ENCODE data around the gene CKM. TPM values are rescaled to one million over a fixed set of nuclear protein-coding genes. Genes with fewer than 3 reads are reported as not detected.

The CKM gene
- total RNA-seq, 1 donor, result 0.43 TPM

GRCh38 chr19:45306518-45307027 lies 16.1 kb downstream of the CKM start:
- no peak overlapping the region for H3K4me3 ChIP-seq (ENCODE audit: low read depth, low read length)
- TF ChIP-seq CTCF (IDR thresholded peaks at IDR 0.05; ENCODE audit: insufficient read depth, low read depth, low read length), result no peak
- no peak for DNase-seq (ENCODE audit: low read depth)

GRCh38 chr19:45306040-45306439 lies 16.6 kb downstream of the CKM start:
- DNase-seq (ENCODE audit: low read depth), result no peak
- no peak for TF ChIP-seq CTCF (IDR thresholded peaks at IDR 0.05; ENCODE audit: insufficient read depth, low read depth, low read length)
- H3K4me3 ChIP-seq (ENCODE audit: low read depth, low read length), result no peak overlapping the region

GRCh38 chr19:45305421-45305820 lies 17.3 kb downstream of the CKM start:
- no peak for TF ChIP-seq CTCF (IDR thresholded peaks at IDR 0.05; ENCODE audit: insufficient read depth, low read depth, low read length)
- peak; percentile 24 for DNase-seq (ENCODE audit: low read depth)
- no peak overlapping the region for H3K4me3 ChIP-seq (ENCODE audit: low read depth, low read length)

- H3K4me3 ChIP-seq (ENCODE audit: low read depth, low read length), result no peak overlapping the region
- DNase-seq (ENCODE audit: low read depth), result no peak
- no peak for TF ChIP-seq CTCF (IDR thresholded peaks at IDR 0.05; ENCODE audit: insufficient read depth, low read depth, low read length)
These were observed 17.7 kb downstream of the CKM start for GRCh38 chr19:45305007-45305406.

GRCh38 chr19:45304141-45304926 lies 18.3 kb downstream of the CKM start:
- no peak for DNase-seq (ENCODE audit: low read depth)
- TF ChIP-seq CTCF (IDR thresholded peaks at IDR 0.05; ENCODE audit: insufficient read depth, low read depth, low read length), result no peak
- H3K4me3 ChIP-seq (ENCODE audit: low read depth, low read length), result no peak overlapping the region

- DNase-seq (ENCODE audit: low read depth), result no peak
- no peak for TF ChIP-seq CTCF (IDR thresholded peaks at IDR 0.05; ENCODE audit: insufficient read depth, low read depth, low read length)
- no peak overlapping the region for H3K4me3 ChIP-seq (ENCODE audit: low read depth, low read length)
These were observed 19.2 kb downstream of the CKM start for GRCh38 chr19:45303269-45304060.
